Subcutaneous abdominal adipose tissue (tissue), 5 donors: ENCODE measurements around the gene KLHL29.

ENCODE experiments used
- H3K27ac ChIP-seq: one replicate; pipeline ENCODE4 v1.7.0; 2013; ENCODE audit warnings: low read depth, mild to moderate bottlenecking, inconsistent platforms, low read length, moderate library complexity
- H3K27me3 ChIP-seq, 5 donors: one replicate each; pipeline ENCODE4 v1.7.0; 2013; ENCODE audit warnings: low read length in 5 of 5, inconsistent platforms in 1 of 5; ENCODE audit not compliant: control insufficient read depth in 5 of 5, insufficient read depth in 4 of 5
- H3K36me3 ChIP-seq, 5 donors: one replicate each; pipeline ENCODE4 v1.7.0; 2013; ENCODE audit warnings: low read length in 5 of 5; ENCODE audit not compliant: control insufficient read depth in 5 of 5, insufficient read depth in 5 of 5
- H3K4me1 ChIP-seq, 5 donors: one replicate each; pipeline ENCODE4 v1.7.0; 2013; ENCODE audit warnings: low read length in 5 of 5, mild to moderate bottlenecking in 3 of 5, moderate library complexity in 1 of 5; ENCODE audit not compliant: control insufficient read depth in 5 of 5, insufficient read depth in 5 of 5
- H3K4me3 ChIP-seq, 5 donors: one replicate each; pipeline ENCODE4 v1.7.0; 2013; ENCODE audit warnings: low read length in 5 of 5, low read depth in 1 of 5
- H3K9ac ChIP-seq, 5 donors: one replicate each; pipeline ENCODE4 v1.7.0; 2013; ENCODE audit warnings: low read length in 5 of 5, mild to moderate bottlenecking in 4 of 5, moderate library complexity in 3 of 5
- H3K9me3 ChIP-seq, 5 donors: one replicate each; pipeline ENCODE4 v1.7.0; 2013; ENCODE audit warnings: low read length in 5 of 5; ENCODE audit not compliant: control insufficient read depth in 5 of 5
- donor health status: healthy.
- donor health status: healthy.
- donor health status: healthy.
- donor health status: healthy.
- donor health status: healthy.

The KLHL29 gene

GRCh38 chr2:23698721-23699579, 314.0 kb downstream of the KLHL29 start:
- Histone ChIP-seq H3K9ac (no peak overlapping the region), H3K27me3 (no peaks in the 10 kb centered on the region), H3K4me3 (no peak overlapping the region), H3K9me3 (no peaks in the 10 kb centered on the region), H3K4me1 (peaks cover 0 to 8% (median 7%) of the 10 kb centered on the region in 5 donors), H3K27ac (no peak overlapping the region), H3K36me3 (peaks cover 0 to 59% (median 40%) of the 10 kb centered on the region in 5 donors)

DNA sequence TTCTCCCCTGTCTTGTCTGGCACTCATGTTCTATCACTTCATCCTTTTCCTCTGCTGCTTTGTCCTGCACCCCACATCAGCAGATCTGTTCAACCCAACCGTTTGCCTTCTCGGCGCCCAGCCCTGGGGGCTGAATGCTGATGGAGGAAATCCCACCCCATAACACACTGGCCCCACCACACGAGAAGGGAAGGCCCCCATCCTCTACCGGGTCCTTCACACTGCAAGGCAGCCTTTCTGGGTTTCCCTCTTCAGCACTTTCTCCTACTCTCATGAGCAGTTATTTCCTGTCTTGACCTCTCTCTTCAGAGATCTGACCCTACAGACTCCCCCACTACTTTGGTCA, 314.6 kb downstream of the KLHL29 start:
- no peak overlapping the region for H3K4me3 ChIP-seq
- H3K27me3 ChIP-seq: no peaks in the 10 kb centered on the region
- peaks cover 0 to 8% (median 7%) of the 10 kb centered on the region in 5 donors for H3K4me1 ChIP-seq
- H3K36me3 ChIP-seq: peaks cover 0 to 57% (median 36%) of the 10 kb centered on the region in 5 donors
- no peak overlapping the region for H3K9ac ChIP-seq
- no peaks in the 10 kb centered on the region for H3K9me3 ChIP-seq
- H3K27ac ChIP-seq: no peak overlapping the region

- Histone ChIP-seq H3K9ac (no peak overlapping the region), H3K9me3 (no peaks in the 10 kb centered on the region), H3K4me3 (no peak overlapping the region), H3K4me1 (peaks cover 0 to 8% (median 7%) of the 10 kb centered on the region in 5 donors), H3K36me3 (peaks cover 0 to 54% (median 35%) of the 10 kb centered on the region in 5 donors), H3K27me3 (no peaks in the 10 kb centered on the region), H3K27ac (no peak overlapping the region)
Measured at GRCh38 chr2:23700627-23701026, 315.6 kb downstream of the KLHL29 start.

GRCh38 chr2:23703037-23703582, 318.1 kb downstream of the KLHL29 start:
- peaks cover 0 to 65% (median 41%) of the 10 kb centered on the region in 5 donors for H3K36me3 ChIP-seq
- no peak overlapping the region for H3K27ac ChIP-seq
- no peaks in the 10 kb centered on the region for H3K9me3 ChIP-seq
- no peaks in the 10 kb centered on the region for H3K27me3 ChIP-seq
- no peak overlapping the region for H3K4me3 ChIP-seq
- H3K4me1 ChIP-seq: peaks cover 0 to 8% (median 7%) of the 10 kb centered on the region in 5 donors
- no peak overlapping the region for H3K9ac ChIP-seq

- H3K9ac ChIP-seq: no peak overlapping the region
Measured at GRCh38 chr2:23703583-23704385, 318.8 kb downstream of the KLHL29 start.

GRCh38 chr2:23705771-23706612, 321.0 kb downstream of the KLHL29 start:
- H3K9me3 ChIP-seq: no peaks in the 10 kb centered on the region
- H3K36me3 ChIP-seq: peaks cover 6 to 62% (median 41%) of the 10 kb centered on the region in 5 donors
- no peak overlapping the region for H3K27ac ChIP-seq
- H3K27me3 ChIP-seq: no peaks in the 10 kb centered on the region
- no peaks in the 10 kb centered on the region for H3K4me1 ChIP-seq
- H3K4me3 ChIP-seq: no peak overlapping the region
- no peak overlapping the region for H3K9ac ChIP-seq

More at GRCh38 chr2:23703583-23704385, 318.8 kb downstream of the KLHL29 start:
- no peaks in the 10 kb centered on the region for H3K9me3 ChIP-seq
- no peak overlapping the region for H3K4me3 ChIP-seq
- no peaks in the 10 kb centered on the region for H3K27me3 ChIP-seq
- peaks cover 0 to 69% (median 41%) of the 10 kb centered on the region in 5 donors for H3K36me3 ChIP-seq
- H3K4me1 ChIP-seq: peaks cover 0 to 5% (median 4%) of the 10 kb centered on the region in 5 donors
- H3K27ac ChIP-seq: no peak overlapping the region

- no peak overlapping the region for H3K4me3 ChIP-seq
- peaks cover 0 to under 1% (median 0%) of the 10 kb centered on the region in 5 donors for H3K4me1 ChIP-seq
- no peak overlapping the region for H3K27ac ChIP-seq
- no peak overlapping the region for H3K9ac ChIP-seq
- H3K9me3 ChIP-seq: no peaks in the 10 kb centered on the region
- peaks cover 6 to 61% (median 41%) of the 10 kb centered on the region in 5 donors for H3K36me3 ChIP-seq
- no peaks in the 10 kb centered on the region for H3K27me3 ChIP-seq
Measured at GRCh38 chr2:23706613-23707078, 321.7 kb downstream of the KLHL29 start.

DNA sequence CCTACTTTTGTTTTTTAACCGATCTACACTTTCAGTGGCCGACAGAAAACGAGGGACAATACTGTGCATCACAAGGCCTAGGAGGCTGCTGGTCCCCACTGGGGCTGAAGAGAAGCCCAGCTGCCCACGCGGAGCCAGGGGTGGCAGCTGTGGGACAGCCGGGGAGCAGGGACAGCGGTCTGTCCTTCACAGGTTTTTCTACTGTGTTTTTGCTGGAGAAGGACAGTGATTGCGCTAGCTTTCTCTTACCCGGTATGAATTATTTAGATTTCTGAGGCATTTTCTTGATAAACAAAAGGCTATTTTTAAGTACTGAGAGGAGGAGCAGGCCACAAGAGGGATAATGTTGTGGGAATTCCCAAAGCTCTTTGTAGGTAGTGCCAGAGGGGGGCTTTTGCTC, 322.1 kb downstream of the KLHL29 start:
- Histone ChIP-seq H3K4me3 (no peak overlapping the region), H3K36me3 (peaks cover 6 to 61% (median 41%) of the 10 kb centered on the region in 5 donors), H3K27me3 (no peaks in the 10 kb centered on the region), H3K4me1 (peaks cover 0 to 5% (median 3%) of the 10 kb centered on the region in 5 donors), H3K9me3 (no peaks in the 10 kb centered on the region), H3K27ac (no peak overlapping the region), H3K9ac (no peak overlapping the region)

DNA sequence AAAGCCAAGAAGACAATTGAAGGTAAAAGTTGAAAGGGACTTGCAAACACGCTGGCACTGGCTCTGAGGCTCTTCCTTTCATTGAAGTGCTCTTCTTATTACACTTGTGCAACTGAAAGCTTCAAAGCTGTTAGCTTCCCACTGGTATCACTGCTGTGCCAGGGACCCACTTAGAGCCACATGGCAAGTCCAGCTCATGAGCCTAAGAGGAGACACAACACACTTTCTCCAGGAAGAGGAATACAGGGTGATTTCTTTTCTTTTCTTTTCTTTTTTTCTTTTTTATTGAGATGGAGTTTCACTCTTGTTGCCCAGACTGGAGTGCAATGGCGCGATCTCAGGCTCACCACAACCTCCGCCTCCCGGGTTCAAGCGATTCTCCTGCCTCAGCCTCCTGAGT, 323.8 kb downstream of the KLHL29 start:
- H3K4me3 ChIP-seq: no peak overlapping the region
- no peak overlapping the region for H3K27ac ChIP-seq
- peaks cover 6 to 48% (median 31%) of the 10 kb centered on the region in 5 donors for H3K36me3 ChIP-seq
- no peak overlapping the region for H3K9ac ChIP-seq
- H3K9me3 ChIP-seq: no peaks in the 10 kb centered on the region
- H3K27me3 ChIP-seq: no peaks in the 10 kb centered on the region
- H3K4me1 ChIP-seq: peaks cover 6 to 15% (median 13%) of the 10 kb centered on the region in 5 donors
